Gastroesophageal sphincter (tissue), 4 donors: ENCODE data around the gene UBE2R2. TPM values are rescaled to one million over a fixed set of nuclear protein-coding genes. Genes with fewer than 3 reads are reported as not detected.

ENCODE experiments used
- ATAC-seq: fragments of 150-250 bp; one replicate; pipeline ENCODE4 v1.9.1; 2016; ENCODE audit warnings: mild to moderate bottlenecking, moderate library complexity
- H3K27ac ChIP-seq, 4 donors: fragments of 200-600 bp; sonication (generic) in 3 of 4; 1 replicate in 3 of 4; 2 replicates in 1 of 4; pipeline ENCODE4 v1.5.1; 2016 to 2019
- H3K27me3 ChIP-seq: fragments of 200-600 bp; sonication (generic); one replicate; pipeline ENCODE4 v1.5.1; 2019
- H3K36me3 ChIP-seq, 2 donors: fragments of 200-600 bp; sonication (generic); one replicate each; pipeline ENCODE4 v1.5.1; 2019; ENCODE audit warnings: control low read depth in 1 of 2
- H3K4me1 ChIP-seq, 3 donors: fragments of 200-600 bp; sonication (generic); 1 replicate in 2 of 3; 2 replicates in 1 of 3; pipeline ENCODE4 v1.5.1; 2016 to 2019; ENCODE audit warnings: control low read depth in 2 of 3
- H3K4me3 ChIP-seq, 2 donors: fragments of 200-600 bp; sonication (generic); one replicate each; pipeline ENCODE4 v1.5.1; 2019; ENCODE audit warnings: mild to moderate bottlenecking in 1 of 2, moderate library complexity in 1 of 2
- H3K9me3 ChIP-seq, 3 donors: fragments of 200-600 bp; sonication (generic); one replicate each; pipeline ENCODE4 v1.5.1; 2017 to 2019; ENCODE audit warnings: control low read depth in 2 of 3
- CTCF ChIP-seq, 4 experiments: fragments of 200-600 bp in 2 of 4; fragments of 450-650 bp in 2 of 4; sonication (generic) in 1 of 4; IDR thresholded peaks; one replicate each; pipeline ENCODE4 v1.5.1; 2017 to 2019; ENCODE audit warnings: antibody characterized with exemption in 4 of 4, mild to moderate bottlenecking in 2 of 4, moderate library complexity in 2 of 4
- EP300 ChIP-seq: sonication (generic); formaldehyde crosslinking; IDR thresholded peaks from one replicate; pipeline ENCODE4 v1.6.1; 2017; ENCODE audit warnings: antibody characterized with exemption, mild to moderate bottlenecking
- POLR2A ChIP-seq, 2 donors: fragments of 450-650 bp; IDR thresholded peaks; one replicate each; pipeline ENCODE4 v1.6.1; 2017; ENCODE audit warnings: antibody characterized with exemption in 2 of 2, mild to moderate bottlenecking in 2 of 2, moderate library complexity in 1 of 2
- POLR2AphosphoS5 ChIP-seq: sonication (generic); formaldehyde crosslinking; IDR thresholded peaks from one replicate; pipeline ENCODE4 v1.6.1; 2017; ENCODE audit warnings: antibody characterized with exemption
- WGBS, 2 donors: methylation state at CpG; one replicate each; pipeline ENCODE4 v1.1.5; 2018; ENCODE audit warnings: low coverage in 1 of 2; 5-methylcytosine and 5-hydroxymethylcytosine counted together
- total RNA-seq, 4 donors: library from RNA; depleted of rRNA; stranded (reverse); fragments of >200 nt; gene quantifications; one replicate each; pipeline ENCODE4 v1.1.0, GENCODE V29; 2016

UBE2R2 gene
- total RNA-seq, 4 donors from 2014 or later = 26.5 to 43.9 (median 33.0) TPM

- no peaks in the 10 kb centered on the region for H3K36me3 ChIP-seq
- TF ChIP-seq CTCF (IDR thresholded peaks at IDR 0.05) (no peak), EP300 (no peak), POLR2A (IDR thresholded peaks at IDR 0.05) (no peak), POLR2AphosphoS5 (no peak)
- H3K4me3 ChIP-seq = no peak overlapping the region
- no peaks in the 10 kb centered on the region for H3K27me3 ChIP-seq
- H3K9me3 ChIP-seq = no peaks in the 10 kb centered on the region
- ATAC-seq = no peak
- H3K27ac ChIP-seq = no peak overlapping the region
- no peaks in the 10 kb centered on the region for H3K4me1 ChIP-seq
Measured at GRCh38 chr9:33780276-33780675, 36.7 kb upstream of the UBE2R2 start.

DNA sequence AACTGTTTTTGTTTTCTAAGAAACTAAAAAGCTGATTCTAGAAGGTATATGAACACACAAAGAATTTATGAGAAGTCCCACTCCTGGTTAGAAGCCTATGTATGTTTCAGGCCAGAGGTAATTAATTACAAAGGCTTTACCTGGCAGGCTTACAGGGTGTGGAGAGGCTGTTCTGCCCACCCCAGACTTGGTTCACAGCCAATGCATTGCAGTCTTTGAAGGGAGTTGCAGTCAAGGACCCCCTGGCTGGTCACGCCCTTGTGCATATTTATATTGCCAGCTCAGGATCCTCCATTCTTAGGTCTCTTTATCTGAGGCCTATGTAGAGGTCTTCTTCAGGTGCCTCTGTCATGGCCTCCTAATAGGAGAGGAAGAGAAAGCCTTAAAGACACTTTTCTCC, 35.2 kb upstream of the UBE2R2 start:
- TF ChIP-seq CTCF (IDR thresholded peaks at IDR 0.05) (no peak), EP300 (no peak), POLR2A (IDR thresholded peaks at IDR 0.05) (no peak), POLR2AphosphoS5 (no peak)
- Histone ChIP-seq H3K4me1 (no peaks in the 10 kb centered on the region), H3K27me3 (no peaks in the 10 kb centered on the region), H3K27ac (no peak overlapping the region), H3K36me3 (no peaks in the 10 kb centered on the region), H3K4me3 (no peak overlapping the region), H3K9me3 (no peaks in the 10 kb centered on the region)
- WGBS, 2 donors = 92% methylated on average over 1 of the region's 1 CpG; no CpG with 5 or more reads in 1 of the 2 donors
- no peak for ATAC-seq

DNA sequence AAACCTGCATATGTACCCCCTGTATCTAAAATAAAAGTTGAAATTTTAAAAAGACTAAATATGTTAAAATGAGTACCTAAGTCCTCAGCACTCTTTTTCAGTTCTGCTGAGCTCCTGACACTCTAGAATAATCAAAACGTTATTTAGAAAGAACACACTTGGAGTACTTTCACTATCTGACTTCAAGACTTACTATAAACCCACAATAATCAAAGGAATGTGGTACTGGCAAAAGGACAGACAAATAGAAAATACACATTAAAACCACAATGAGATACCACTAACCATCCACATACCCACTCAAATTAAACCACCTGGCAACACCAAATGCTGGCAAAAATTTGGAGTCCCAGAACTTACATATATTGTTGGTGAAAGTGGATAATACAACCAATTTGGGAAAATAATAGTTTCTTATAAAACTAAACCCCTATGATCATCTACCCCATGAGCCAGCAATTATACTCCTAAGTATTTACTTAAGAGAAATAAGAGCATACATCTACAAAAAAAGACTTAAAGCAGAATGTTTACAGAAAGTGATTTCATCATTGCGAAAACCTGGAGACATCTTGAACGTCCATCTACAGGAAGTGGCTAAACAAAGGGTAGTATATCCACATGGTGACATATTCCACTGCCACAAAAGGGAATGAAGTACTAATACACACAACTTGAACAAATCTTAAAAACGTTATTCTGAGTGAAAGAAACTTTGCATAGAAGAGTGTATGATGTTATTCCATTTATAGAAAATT, 34.4 kb upstream of the UBE2R2 start:
- WGBS, 2 donors = 42 to 49% methylated on average over 4 of the region's 4 CpGs
- Histone ChIP-seq H3K4me3 (no peak overlapping the region), H3K4me1 (no peaks in the 10 kb centered on the region), H3K27ac (no peak overlapping the region), H3K36me3 (no peaks in the 10 kb centered on the region), H3K9me3 (no peaks in the 10 kb centered on the region), H3K27me3 (no peaks in the 10 kb centered on the region)
- no peak for ATAC-seq
- TF ChIP-seq CTCF (IDR thresholded peaks at IDR 0.05) (no peak), POLR2AphosphoS5 (no peak), POLR2A (IDR thresholded peaks at IDR 0.05) (no peak), EP300 (no peak)

- ATAC-seq = no peak
- no peaks in the 10 kb centered on the region for H3K4me1 ChIP-seq
- H3K27me3 ChIP-seq = no peaks in the 10 kb centered on the region
- no peaks in the 10 kb centered on the region for H3K36me3 ChIP-seq
- TF ChIP-seq POLR2A (IDR thresholded peaks at IDR 0.05) (no peak), POLR2AphosphoS5 (no peak), CTCF (IDR thresholded peaks at IDR 0.05) (no peak), EP300 (no peak)
- H3K9me3 ChIP-seq = no peaks in the 10 kb centered on the region
- WGBS, 2 donors = 63 to 68% methylated on average over 4 to 5 of the region's 5 CpGs
- H3K27ac ChIP-seq = no peak overlapping the region
- no peak overlapping the region for H3K4me3 ChIP-seq
Measured at GRCh38 chr9:33785914-33786313, 31.0 kb upstream of the UBE2R2 start.

DNA sequence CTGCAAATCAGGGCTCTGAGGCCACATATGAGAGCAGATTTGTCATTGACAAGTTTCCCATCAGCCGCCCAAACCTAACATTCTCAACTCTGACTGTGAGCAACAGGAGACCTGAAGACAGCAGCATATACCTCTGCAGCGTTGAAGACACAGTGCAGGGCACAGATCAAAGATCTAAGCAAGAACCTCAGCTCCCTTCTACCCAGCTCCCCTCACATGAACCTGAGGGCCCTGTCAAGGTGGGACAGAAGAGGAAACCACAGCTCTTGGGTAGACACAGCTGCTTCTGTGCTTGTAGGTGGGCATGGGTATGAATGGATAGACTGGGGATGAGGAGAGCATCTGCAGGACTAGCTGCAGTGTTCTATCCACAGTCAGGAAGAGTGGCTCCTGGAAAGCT, 30.3 kb upstream of the UBE2R2 start:
- Histone ChIP-seq H3K4me1 (no peaks in the 10 kb centered on the region), H3K4me3 (no peak overlapping the region), H3K27ac (no peak overlapping the region), H3K9me3 (no peaks in the 10 kb centered on the region), H3K27me3 (no peaks in the 10 kb centered on the region), H3K36me3 (no peaks in the 10 kb centered on the region)
- no peak for TF ChIP-seq POLR2AphosphoS5
- TF ChIP-seq CTCF (IDR thresholded peaks at IDR 0.05) = no peak
- no peak for TF ChIP-seq EP300
- TF ChIP-seq POLR2A (IDR thresholded peaks at IDR 0.05) = no peak
- no peak for ATAC-seq
- 100% methylated on average over 1 of the region's 2 CpGs for WGBS, 2 donors
